ENCODE data around the gene ZRANB2. TPM values are rescaled to one million over a fixed set of nuclear protein-coding genes. Genes with fewer than 3 reads are reported as not detected.
A peak's percentile ranks its signal among the peaks of the same experiment; 100 is the strongest.

Gene ZRANB2
- polyA plus RNA-seq, 2 of the 4 experiments (the other 2 are of a cell fraction): 47.9 to 87.6 TPM

DNA sequence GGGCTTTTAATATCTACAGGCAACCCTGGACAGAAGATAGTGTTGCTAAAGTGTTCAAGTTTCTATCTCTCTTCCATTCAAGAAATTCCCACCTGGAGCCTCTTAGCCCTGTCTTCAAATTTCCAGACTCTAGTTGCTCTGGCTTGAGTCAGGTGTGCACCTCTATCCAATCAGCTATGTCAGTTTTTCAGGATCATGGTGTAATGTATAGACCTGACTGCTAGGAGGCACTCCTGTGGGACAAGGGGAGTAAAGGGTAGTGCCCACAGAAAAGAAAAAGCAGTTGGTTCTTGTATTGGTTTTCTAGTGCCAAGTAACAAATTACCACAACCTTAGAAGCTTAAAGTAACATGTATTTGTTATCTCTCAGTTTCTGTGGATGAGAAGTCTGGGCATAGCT is 6.2 kb upstream of the ZRANB2 start:
- Histone ChIP-seq H3K4me1 (peaks cover 5% of the 10 kb centered on the region; the same call in 1 of the 3 replicates), H3K27ac (no peak overlapping the region), H3K4me2 (no peak overlapping the region), H3K4me3 (no peak overlapping the region), H3K9me3 (peaks cover under 1% of the 10 kb centered on the region; the same call in 1 of the 3 replicates)
- DNase-seq (ENCODE audit: low read depth in 1 of 2, low spot score in 1 of 2) (no peak), ATAC-seq (no peak), FAIRE-seq (no peak)
- TF ChIP-seq PHF8 (IDR thresholded peaks at IDR 0.05; ENCODE audit: borderline replicate concordance, low read depth) (no peak), HEYL (CRISPR knock-in tag; IDR thresholded peaks at IDR 0.05) (no peak)
- CTCF ChIA-PET: no interaction called here
- POLR2A ChIA-PET: no interaction called here

DNA sequence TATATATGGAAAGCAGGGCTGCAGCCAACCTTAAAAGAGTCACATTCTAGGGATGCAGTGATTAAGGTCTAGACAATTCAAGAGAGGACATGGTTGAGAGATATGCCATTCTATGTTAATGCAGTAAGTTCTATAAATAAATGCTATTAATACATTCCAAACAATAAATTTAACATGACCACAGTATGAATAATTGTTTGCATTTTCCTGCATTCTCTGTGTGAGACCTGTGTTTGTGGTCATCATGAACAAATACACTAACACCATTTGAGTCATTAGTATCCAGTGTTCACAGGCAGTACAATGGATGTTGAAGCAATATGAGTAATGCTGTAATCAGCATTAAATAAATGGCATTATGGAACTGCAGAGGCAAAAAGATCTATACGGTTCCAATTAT is 5.5 kb upstream of the ZRANB2 start:
- TF ChIP-seq MAFK (IDR thresholded peaks at IDR 0.05; ENCODE audit: partially characterized antibody) (peak; percentile 56), TP53 (CRISPR knock-in tag; IDR thresholded peaks at IDR 0.05) (no peak)
- DNase-seq (ENCODE audit: low read depth in 1 of 2, low spot score in 1 of 2) (no peak), FAIRE-seq (no peak), ATAC-seq (no peak)
- Histone ChIP-seq H3K4me3 (no peak overlapping the region), H3K27ac (no peak overlapping the region), H3K4me2 (no peak overlapping the region), H3K4me1 (peaks cover 5% of the 10 kb centered on the region; the same call in 1 of the 3 replicates), H3K9me3 (peaks cover 6% of the 10 kb centered on the region; the same call in 2 of the 3 replicates)
- WGBS (ENCODE audit: missing lambda C conversion rate): 8% methylated on average over 1 of the region's 1 CpG
- ChIA-PET POLR2A (no interaction called here), CTCF (no interaction called here)

DNA sequence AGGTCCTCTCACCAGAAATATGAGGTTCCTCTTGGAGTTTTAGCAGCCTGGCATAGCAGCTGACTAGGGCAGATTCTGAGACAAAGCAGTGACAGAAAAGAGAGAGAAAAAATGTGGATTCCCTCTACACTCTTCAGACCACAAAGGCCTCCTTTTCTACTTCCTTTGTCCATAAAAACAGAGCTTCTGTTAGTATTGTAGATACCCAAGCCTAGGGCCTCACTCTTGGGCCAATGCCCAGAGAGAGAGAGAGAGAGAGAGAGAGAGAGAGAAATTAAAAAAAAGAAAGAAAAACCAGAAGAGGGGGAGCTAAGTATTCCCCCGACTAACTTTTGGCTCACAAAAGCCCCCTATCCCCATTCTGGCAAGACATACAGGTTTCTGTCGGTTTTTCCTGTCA is 2.4 kb upstream of the ZRANB2 start:
- ATAC-seq: no peak
- H3K4me3 ChIP-seq: no peak overlapping the region
- POLR2A ChIA-PET: no interaction called here
- H3K4me2 ChIP-seq: no peak overlapping the region
- no peak for TF ChIP-seq RAD21 (conservative IDR thresholded peaks at IDR 0.05 in 1 of 2, IDR thresholded peaks at IDR 0.05 in 1 of 2)
- TF ChIP-seq, protein P1, sequence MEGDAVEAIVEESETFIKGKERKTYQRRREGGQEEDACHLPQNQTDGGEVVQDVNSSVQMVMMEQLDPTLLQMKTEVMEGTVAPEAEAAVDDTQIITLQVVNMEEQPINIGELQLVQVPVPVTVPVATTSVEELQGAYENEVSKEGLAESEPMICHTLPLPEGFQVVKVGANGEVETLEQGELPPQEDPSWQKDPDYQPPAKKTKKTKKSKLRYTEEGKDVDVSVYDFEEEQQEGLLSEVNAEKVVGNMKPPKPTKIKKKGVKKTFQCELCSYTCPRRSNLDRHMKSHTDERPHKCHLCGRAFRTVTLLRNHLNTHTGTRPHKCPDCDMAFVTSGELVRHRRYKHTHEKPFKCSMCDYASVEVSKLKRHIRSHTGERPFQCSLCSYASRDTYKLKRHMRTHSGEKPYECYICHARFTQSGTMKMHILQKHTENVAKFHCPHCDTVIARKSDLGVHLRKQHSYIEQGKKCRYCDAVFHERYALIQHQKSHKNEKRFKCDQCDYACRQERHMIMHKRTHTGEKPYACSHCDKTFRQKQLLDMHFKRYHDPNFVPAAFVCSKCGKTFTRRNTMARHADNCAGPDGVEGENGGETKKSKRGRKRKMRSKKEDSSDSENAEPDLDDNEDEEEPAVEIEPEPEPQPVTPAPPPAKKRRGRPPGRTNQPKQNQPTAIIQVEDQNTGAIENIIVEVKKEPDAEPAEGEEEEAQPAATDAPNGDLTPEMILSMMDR (IDR thresholded peaks at IDR 0.05): no peak
- TF ChIP-seq, protein P2, sequence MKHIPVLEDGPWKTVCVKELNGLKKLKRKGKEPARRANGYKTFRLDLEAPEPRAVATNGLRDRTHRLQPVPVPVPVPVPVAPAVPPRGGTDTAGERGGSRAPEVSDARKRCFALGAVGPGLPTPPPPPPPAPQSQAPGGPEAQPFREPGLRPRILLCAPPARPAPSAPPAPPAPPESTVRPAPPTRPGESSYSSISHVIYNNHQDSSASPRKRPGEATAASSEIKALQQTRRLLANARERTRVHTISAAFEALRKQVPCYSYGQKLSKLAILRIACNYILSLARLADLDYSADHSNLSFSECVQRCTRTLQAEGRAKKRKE (CRISPR knock-in tag; IDR thresholded peaks at IDR 0.05; ENCODE audit: low read depth): no peak
- no peak for TF ChIP-seq KDM5A (IDR thresholded peaks at IDR 0.05)
- TF ChIP-seq TFCP2L1 (CRISPR knock-in tag; IDR thresholded peaks at IDR 0.05): no peak
- TF ChIP-seq EHF (CRISPR knock-in tag; IDR thresholded peaks at IDR 0.05): no peak
- TF ChIP-seq RNF2 (IDR thresholded peaks at IDR 0.05; ENCODE audit: borderline replicate concordance, low read depth): no peak
- TF ChIP-seq POLR2AphosphoS2 (conservative IDR thresholded peaks at IDR 0.05; ENCODE audit: low read length): no peak
- TF ChIP-seq RARB (CRISPR knock-in tag; IDR thresholded peaks at IDR 0.05): no peak
- no peak for TF ChIP-seq SREBF2 (IDR thresholded peaks at IDR 0.05)
- TF ChIP-seq FOXS1 (CRISPR knock-in tag; IDR thresholded peaks at IDR 0.05): no peak
- TF ChIP-seq FOSL2 (IDR thresholded peaks at IDR 0.05): no peak
- no peak for TF ChIP-seq FOSL2 (CRISPR knock-in tag; IDR thresholded peaks at IDR 0.05)
- no peak for TF ChIP-seq NPAS2 (CRISPR knock-in tag; IDR thresholded peaks at IDR 0.05; ENCODE audit: borderline replicate concordance)
- DNase-seq (ENCODE audit: low read depth in 1 of 2, low spot score in 1 of 2): no peak
- H3K27ac ChIP-seq: no peak overlapping the region
- peaks cover 13% of the 10 kb centered on the region; the same call in 2 of the 3 replicates for H3K4me1 ChIP-seq
- CTCF ChIA-PET: no interaction called here
- FAIRE-seq: no peak
- H3K9me3 ChIP-seq: peaks cover 6% of the 10 kb centered on the region; the same call in 2 of the 3 replicates
- 17% methylated on average over 2 of the region's 2 CpGs for WGBS (ENCODE audit: missing lambda C conversion rate)

DNA sequence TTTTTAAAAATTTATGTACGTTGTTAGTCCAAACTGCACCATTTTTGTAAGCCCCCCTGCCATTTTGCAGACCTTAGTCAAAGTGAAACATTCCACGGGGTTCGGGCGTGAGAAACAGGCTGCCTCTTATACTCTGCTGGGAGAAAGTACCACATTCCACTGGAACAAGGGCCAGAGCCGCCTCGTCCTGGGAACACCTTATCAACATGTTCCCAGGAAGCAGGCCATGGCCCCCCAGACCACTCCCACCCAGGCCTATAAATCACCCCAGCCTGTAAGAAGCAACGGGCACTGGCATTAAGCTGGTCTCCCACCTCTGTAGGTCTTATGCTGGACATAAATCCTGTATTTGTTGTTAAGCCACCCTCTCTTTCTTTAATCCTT is 854 bp upstream of the ZRANB2 start:
- peaks cover 13% of the 10 kb centered on the region; the same call in 2 of the 3 replicates for H3K4me1 ChIP-seq
- DNase-seq (ENCODE audit: low read depth in 1 of 2, low spot score in 1 of 2) (no peak), ATAC-seq (no peak), FAIRE-seq (no peak)
- no peak for TF ChIP-seq HOXB5 (CRISPR knock-in tag; IDR thresholded peaks at IDR 0.05)
- peaks cover 6% of the 10 kb centered on the region; the same call in 2 of the 3 replicates for H3K9me3 ChIP-seq
- H3K4me2 ChIP-seq: peak overlapping the region; percentile 77
- ChIA-PET POLR2A (interaction anchor here (1.3 kb wide), 2 partner anchors 17 to 671 kb away, joined by 4 read pairs; partner anchors contain the start of gene CTH), CTCF (interaction anchor here (0.6 to 1.6 kb wide), 9 partner anchors 9 to 731 kb away, joined by 3 to 9 read pairs (median 3); no protein-coding TSS in a partner anchor)
- 60% methylated on average over 7 of the region's 7 CpGs for WGBS (ENCODE audit: missing lambda C conversion rate)
- H3K27ac ChIP-seq: peak overlapping the region; percentile 90 to 95; a peak in 4 of 6 replicates
- peak overlapping the region; percentile 95 for H3K4me3 ChIP-seq
